ENCODE results near the gene MSANTD2.

MSANTD2 gene

DNA sequence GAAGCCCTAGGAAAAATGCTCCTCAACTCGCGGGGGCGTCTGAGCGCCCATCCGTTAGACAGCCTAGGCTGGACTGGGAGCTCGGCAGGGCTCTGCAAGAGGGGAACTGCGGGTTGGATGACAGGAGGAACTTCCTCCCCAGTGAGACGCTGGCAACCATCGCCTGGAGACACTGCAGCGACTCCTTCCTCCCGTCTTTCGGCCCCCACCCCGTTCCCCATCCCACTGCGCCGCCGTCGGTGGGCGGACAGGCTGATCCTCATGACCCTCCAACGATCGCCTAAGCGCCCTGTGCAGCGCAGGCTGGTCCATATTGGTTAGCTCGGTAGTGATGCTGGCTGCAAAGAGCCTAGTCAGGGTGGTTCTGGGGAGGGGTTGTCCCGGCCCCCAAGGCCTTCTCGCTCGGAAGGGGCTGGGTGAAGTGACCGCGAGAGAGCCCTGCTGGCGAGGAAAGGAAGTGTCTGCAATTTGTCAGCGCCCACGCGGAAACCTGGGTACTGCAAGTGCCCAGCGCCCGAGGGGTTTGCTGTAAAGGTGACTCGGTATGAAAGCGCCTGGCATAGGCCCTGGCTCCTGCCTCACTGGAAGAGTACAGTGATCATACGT, 59.8 kb downstream of the MSANTD2 start:
- Histone ChIP-seq H3K4me1 (ENCODE audit: control insufficient read depth in 2 of 2, insufficient read depth in 2 of 2, low read length in 2 of 2) (peaks cover 10 to 12% of the 10 kb centered on the region in 2 donors), H3K27me3 (ENCODE audit: control insufficient read depth in 2 of 2, insufficient read depth in 2 of 2, low read length in 2 of 2) (peaks cover 0 to 10% of the 10 kb centered on the region in 2 donors)

DNA sequence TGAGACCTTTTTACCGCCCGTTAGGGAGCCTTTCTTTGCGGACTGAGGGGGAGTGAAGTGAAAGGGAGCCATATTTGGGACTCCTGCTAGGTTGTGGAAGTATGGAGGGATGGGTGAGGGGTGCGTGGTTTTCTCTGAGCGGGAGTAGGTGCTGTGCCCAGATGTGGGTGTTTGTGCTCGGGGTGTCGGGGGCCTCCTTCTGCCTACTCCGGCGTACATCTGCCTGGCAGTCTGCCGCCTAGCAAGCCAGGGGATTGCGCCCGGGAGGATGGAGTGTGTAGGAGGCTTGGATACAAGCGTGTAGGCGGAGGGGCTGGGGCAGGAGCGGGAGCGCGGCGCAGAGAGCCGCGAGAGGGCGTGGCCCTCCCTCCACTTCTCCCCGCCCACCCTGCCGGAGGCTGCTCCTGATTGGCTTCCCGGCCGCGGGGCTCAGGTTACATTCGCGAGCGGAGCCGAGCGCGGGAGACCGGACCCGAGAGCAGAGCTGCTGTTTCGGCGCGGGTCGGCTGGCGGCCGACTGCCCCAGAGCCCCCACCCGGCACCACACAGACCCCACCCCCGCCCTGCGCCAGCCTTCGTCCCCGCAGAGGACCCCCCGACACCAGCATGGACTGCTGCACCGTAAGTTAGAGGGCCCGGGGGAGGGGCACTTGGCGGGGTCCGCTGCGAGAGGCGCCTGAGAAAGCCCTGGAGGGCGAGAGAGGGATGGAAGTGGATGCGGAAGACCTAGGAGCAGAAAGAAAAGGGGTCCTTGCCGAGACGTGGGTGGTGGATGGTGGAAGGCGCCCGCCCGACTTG, 60.5 kb downstream of the MSANTD2 start, which contains the start of gene NRGN:
Gene NRGN, plus strand, starts transcription at position 464 of the 798 bp plus-strand sequence. Its CDS starts 143 bp downstream, at position 607.
- peak within 1 kb of the TSS; percentile 32 to 43 for H3K9ac ChIP-seq (ENCODE audit: low read depth in 1 of 2, low read length in 2 of 2)
- peak within 1 kb of the TSS; percentile 56 to 69 for H3K4me3 ChIP-seq (ENCODE audit: low read length in 2 of 2)
- H3K9me3 ChIP-seq (ENCODE audit: control insufficient read depth in 2 of 2, low read length in 2 of 2): no peaks in the 10 kb centered on the region
- H3K27me3 ChIP-seq (ENCODE audit: control insufficient read depth in 2 of 2, insufficient read depth in 2 of 2, low read length in 2 of 2): peaks cover 0 to 10% of the 10 kb centered on the region in 2 donors
- H3K4me1 ChIP-seq (ENCODE audit: control insufficient read depth in 2 of 2, insufficient read depth in 2 of 2, low read length in 2 of 2): peaks cover 10% of the 10 kb centered on the region in 2 donors
- H3K36me3 ChIP-seq (ENCODE audit: control insufficient read depth in 2 of 2, insufficient read depth in 2 of 2, low read length in 2 of 2): no peaks in the 10 kb centered on the region
- no peak within 1 kb of the TSS for H3K27ac ChIP-seq (ENCODE audit: low read depth in 2 of 2, low read length in 2 of 2)

More for the DNA sequence above, 59.8 kb downstream of the MSANTD2 start:
- Histone ChIP-seq H3K4me3 (ENCODE audit: low read length in 2 of 2) (peak overlapping the region; percentile 56 to 69), H3K9me3 (ENCODE audit: control insufficient read depth in 2 of 2, low read length in 2 of 2) (no peaks in the 10 kb centered on the region), H3K27ac (ENCODE audit: low read depth in 2 of 2, low read length in 2 of 2) (no peak overlapping the region), H3K9ac (ENCODE audit: low read depth in 1 of 2, low read length in 2 of 2) (peak overlapping the region; percentile 32 to 36), H3K36me3 (ENCODE audit: control insufficient read depth in 2 of 2, insufficient read depth in 2 of 2, low read length in 2 of 2) (no peaks in the 10 kb centered on the region)

GRCh38 chr11:124738713-124739478, 61.3 kb downstream of the MSANTD2 start:
- no peaks in the 10 kb centered on the region for H3K36me3 ChIP-seq (ENCODE audit: control insufficient read depth in 2 of 2, insufficient read depth in 2 of 2, low read length in 2 of 2)
- H3K27me3 ChIP-seq (ENCODE audit: control insufficient read depth in 2 of 2, insufficient read depth in 2 of 2, low read length in 2 of 2): peaks cover 0 to 10% of the 10 kb centered on the region in 2 donors
- no peaks in the 10 kb centered on the region for H3K9me3 ChIP-seq (ENCODE audit: control insufficient read depth in 2 of 2, low read length in 2 of 2)
- H3K9ac ChIP-seq (ENCODE audit: low read depth in 1 of 2, low read length in 2 of 2): no peak overlapping the region
- H3K27ac ChIP-seq (ENCODE audit: low read depth in 2 of 2, low read length in 2 of 2): no peak overlapping the region
- H3K4me1 ChIP-seq (ENCODE audit: control insufficient read depth in 2 of 2, insufficient read depth in 2 of 2, low read length in 2 of 2): peaks cover 10% of the 10 kb centered on the region in 2 donors
- H3K4me3 ChIP-seq (ENCODE audit: low read length in 2 of 2): peak overlapping the region in 1 of 2 donors; percentile 56

- Histone ChIP-seq H3K36me3 (ENCODE audit: control insufficient read depth in 2 of 2, insufficient read depth in 2 of 2, low read length in 2 of 2) (no peaks in the 10 kb centered on the region), H3K4me1 (ENCODE audit: control insufficient read depth in 2 of 2, insufficient read depth in 2 of 2, low read length in 2 of 2) (peaks cover 10% of the 10 kb centered on the region in 2 donors), H3K27ac (ENCODE audit: low read depth in 2 of 2, low read length in 2 of 2) (no peak overlapping the region), H3K9me3 (ENCODE audit: control insufficient read depth in 2 of 2, low read length in 2 of 2) (no peaks in the 10 kb centered on the region), H3K27me3 (ENCODE audit: control insufficient read depth in 2 of 2, insufficient read depth in 2 of 2, low read length in 2 of 2) (peaks cover 0 to 10% of the 10 kb centered on the region in 2 donors), H3K4me3 (ENCODE audit: low read length in 2 of 2) (no peak overlapping the region), H3K9ac (ENCODE audit: low read depth in 1 of 2, low read length in 2 of 2) (no peak overlapping the region)
Measured at GRCh38 chr11:124737638-124738305, 62.4 kb downstream of the MSANTD2 start.

DNA sequence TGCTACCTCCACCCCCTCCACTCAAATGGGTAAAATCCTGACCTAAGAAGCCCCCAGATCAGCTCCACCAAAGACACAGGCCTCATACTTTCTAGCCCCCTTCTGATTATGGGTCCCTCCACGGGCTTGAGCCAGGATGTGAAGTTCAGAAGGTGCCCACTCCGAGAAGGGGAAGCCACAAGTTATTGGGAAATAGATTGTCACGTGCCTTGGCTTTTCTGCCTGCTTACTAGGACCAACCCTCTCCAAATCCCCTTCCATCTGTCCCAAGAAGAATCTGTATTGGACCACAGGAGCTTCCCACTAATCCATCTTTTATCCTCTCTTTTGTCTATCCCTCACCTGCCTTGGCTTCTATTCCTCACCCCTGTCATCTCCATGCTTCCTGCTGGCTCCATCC, 63.5 kb downstream of the MSANTD2 start:
- peaks cover 10% of the 10 kb centered on the region in 2 donors for H3K4me1 ChIP-seq (ENCODE audit: control insufficient read depth in 2 of 2, insufficient read depth in 2 of 2, low read length in 2 of 2)
- H3K27me3 ChIP-seq (ENCODE audit: control insufficient read depth in 2 of 2, insufficient read depth in 2 of 2, low read length in 2 of 2): peaks cover 0 to 8% of the 10 kb centered on the region in 2 donors

GRCh38 chr11:124732230-124732629, 68.0 kb downstream of the MSANTD2 start:
- H3K4me3 ChIP-seq (ENCODE audit: low read length in 2 of 2): no peak overlapping the region
- H3K9ac ChIP-seq (ENCODE audit: low read depth in 1 of 2, low read length in 2 of 2): no peak overlapping the region
- H3K9me3 ChIP-seq (ENCODE audit: control insufficient read depth in 2 of 2, low read length in 2 of 2): no peaks in the 10 kb centered on the region
- H3K4me1 ChIP-seq (ENCODE audit: control insufficient read depth in 2 of 2, insufficient read depth in 2 of 2, low read length in 2 of 2): no peaks in the 10 kb centered on the region
- no peak overlapping the region for H3K27ac ChIP-seq (ENCODE audit: low read depth in 2 of 2, low read length in 2 of 2)
- no peaks in the 10 kb centered on the region for H3K36me3 ChIP-seq (ENCODE audit: control insufficient read depth in 2 of 2, insufficient read depth in 2 of 2, low read length in 2 of 2)
- no peaks in the 10 kb centered on the region for H3K27me3 ChIP-seq (ENCODE audit: control insufficient read depth in 2 of 2, insufficient read depth in 2 of 2, low read length in 2 of 2)

More for the DNA sequence above, 63.5 kb downstream of the MSANTD2 start:
- Histone ChIP-seq H3K27ac (ENCODE audit: low read depth in 2 of 2, low read length in 2 of 2) (no peak overlapping the region), H3K4me3 (ENCODE audit: low read length in 2 of 2) (no peak overlapping the region), H3K9me3 (ENCODE audit: control insufficient read depth in 2 of 2, low read length in 2 of 2) (no peaks in the 10 kb centered on the region), H3K9ac (ENCODE audit: low read depth in 1 of 2, low read length in 2 of 2) (no peak overlapping the region), H3K36me3 (ENCODE audit: control insufficient read depth in 2 of 2, insufficient read depth in 2 of 2, low read length in 2 of 2) (no peaks in the 10 kb centered on the region)

- no peak overlapping the region for H3K4me3 ChIP-seq (ENCODE audit: low read length in 2 of 2)
- no peaks in the 10 kb centered on the region for H3K36me3 ChIP-seq (ENCODE audit: control insufficient read depth in 2 of 2, insufficient read depth in 2 of 2, low read length in 2 of 2)
- H3K4me1 ChIP-seq (ENCODE audit: control insufficient read depth in 2 of 2, insufficient read depth in 2 of 2, low read length in 2 of 2): peaks cover 11 to 12% of the 10 kb centered on the region in 2 donors
- no peaks in the 10 kb centered on the region for H3K9me3 ChIP-seq (ENCODE audit: control insufficient read depth in 2 of 2, low read length in 2 of 2)
- H3K27me3 ChIP-seq (ENCODE audit: control insufficient read depth in 2 of 2, insufficient read depth in 2 of 2, low read length in 2 of 2): no peaks in the 10 kb centered on the region
- H3K9ac ChIP-seq (ENCODE audit: low read depth in 1 of 2, low read length in 2 of 2): no peak overlapping the region
- H3K27ac ChIP-seq (ENCODE audit: low read depth in 2 of 2, low read length in 2 of 2): no peak overlapping the region
Measured at GRCh38 chr11:124729571-124729970, 70.6 kb downstream of the MSANTD2 start.

DNA sequence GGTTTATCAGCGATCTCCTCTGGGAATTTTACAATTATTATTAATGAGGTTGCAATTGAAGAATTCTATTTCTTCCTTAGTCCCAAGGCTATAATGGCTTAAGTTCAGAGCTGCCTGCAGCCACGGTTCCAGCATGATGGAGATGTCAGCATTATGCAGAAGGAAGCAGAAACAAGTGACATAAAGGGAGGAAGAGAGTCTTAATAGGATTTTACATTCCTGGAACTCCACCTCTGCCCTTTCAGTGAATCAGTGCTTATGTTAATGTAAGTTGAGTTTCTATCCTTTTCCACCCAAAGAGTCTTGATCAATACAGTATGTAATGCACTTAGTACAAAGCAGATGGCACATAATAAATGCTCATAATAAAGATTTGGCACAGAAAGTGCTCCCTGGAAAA, 72.1 kb downstream of the MSANTD2 start:
- no peak overlapping the region for H3K4me3 ChIP-seq (ENCODE audit: low read length in 2 of 2)
- peaks cover 13 to 14% of the 10 kb centered on the region in 2 donors for H3K4me1 ChIP-seq (ENCODE audit: control insufficient read depth in 2 of 2, insufficient read depth in 2 of 2, low read length in 2 of 2)
- no peak overlapping the region for H3K9ac ChIP-seq (ENCODE audit: low read depth in 1 of 2, low read length in 2 of 2)

DNA sequence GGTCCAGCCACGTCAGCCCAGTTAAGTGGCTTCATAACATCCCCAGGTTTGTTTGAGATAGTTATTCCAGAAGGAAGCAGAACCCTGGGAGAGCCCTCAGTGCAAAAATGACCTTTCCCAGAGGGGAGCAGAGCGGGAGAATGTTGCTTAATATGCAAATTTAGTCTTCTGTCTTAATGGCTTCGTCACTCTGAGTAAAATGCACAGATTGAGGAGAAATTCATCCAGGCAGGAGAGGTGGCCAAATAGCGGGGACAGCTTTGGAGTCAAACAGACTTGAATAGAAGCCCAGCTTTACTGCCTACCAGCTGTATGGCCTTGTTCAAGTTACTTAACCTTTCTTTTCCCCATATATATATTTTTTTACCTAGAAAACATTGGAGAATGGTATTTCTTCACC, 72.7 kb downstream of the MSANTD2 start:
- Histone ChIP-seq H3K27ac (ENCODE audit: low read depth in 2 of 2, low read length in 2 of 2) (no peak overlapping the region), H3K27me3 (ENCODE audit: control insufficient read depth in 2 of 2, insufficient read depth in 2 of 2, low read length in 2 of 2) (no peaks in the 10 kb centered on the region), H3K4me1 (ENCODE audit: control insufficient read depth in 2 of 2, insufficient read depth in 2 of 2, low read length in 2 of 2) (peaks cover 13 to 14% of the 10 kb centered on the region in 2 donors), H3K9me3 (ENCODE audit: control insufficient read depth in 2 of 2, low read length in 2 of 2) (no peaks in the 10 kb centered on the region), H3K9ac (ENCODE audit: low read depth in 1 of 2, low read length in 2 of 2) (no peak overlapping the region), H3K4me3 (ENCODE audit: low read length in 2 of 2) (no peak overlapping the region), H3K36me3 (ENCODE audit: control insufficient read depth in 2 of 2, insufficient read depth in 2 of 2, low read length in 2 of 2) (no peaks in the 10 kb centered on the region)

More for the DNA sequence above, 72.1 kb downstream of the MSANTD2 start:
- Histone ChIP-seq H3K9me3 (ENCODE audit: control insufficient read depth in 2 of 2, low read length in 2 of 2) (no peaks in the 10 kb centered on the region), H3K27me3 (ENCODE audit: control insufficient read depth in 2 of 2, insufficient read depth in 2 of 2, low read length in 2 of 2) (no peaks in the 10 kb centered on the region), H3K36me3 (ENCODE audit: control insufficient read depth in 2 of 2, insufficient read depth in 2 of 2, low read length in 2 of 2) (no peaks in the 10 kb centered on the region), H3K27ac (ENCODE audit: low read depth in 2 of 2, low read length in 2 of 2) (no peak overlapping the region)

Data from mucosa of rectum (tissue), 2 donors.